Peyer's patch (tissue), 4 donors: ENCODE results near the gene FUS.

Experiments
- CTCF ChIP-seq, 6 experiments: fragments of 450-650 bp in 4 of 6; fragments of 200-600 bp in 2 of 6; sonication (generic) in 1 of 6; IDR thresholded peaks; one replicate each; pipeline ENCODE4 v1.5.1; 2017 to 2019; ENCODE audit warnings: antibody characterized with exemption in 6 of 6, mild to moderate bottlenecking in 3 of 6, moderate library complexity in 1 of 6
- POLR2A ChIP-seq, 2 donors: fragments of 450-650 bp; IDR thresholded peaks; one replicate each; pipeline ENCODE4 v1.5.1; 2017; ENCODE audit warnings: antibody characterized with exemption in 2 of 2, mild to moderate bottlenecking in 2 of 2, moderate library complexity in 2 of 2

GRCh38 chr16:31189412-31189778 lies 9.5 kb downstream of the FUS start:
- no peak for TF ChIP-seq CTCF (IDR thresholded peaks at IDR 0.05)
- TF ChIP-seq POLR2A (IDR thresholded peaks at IDR 0.05), result no peak
